Neutrophil (primary cell): ENCODE data around the gene IRF2BP1.

Experiments
- H3K27ac ChIP-seq: fragments of 200-600 bp; sonication (generic); 2 replicates; pipeline ENCODE4 v1.5.1; 2016; ENCODE audit warnings: mild to moderate bottlenecking, moderate library complexity
- H3K27me3 ChIP-seq: fragments of 200-600 bp; sonication (generic); 2 replicates; pipeline ENCODE4 v1.6.0; 2016; ENCODE audit warnings: mild to moderate bottlenecking
- H3K36me3 ChIP-seq: fragments of 200-600 bp; sonication (generic); 2 replicates; pipeline ENCODE4 v1.5.1; 2017
- H3K4me1 ChIP-seq, 2 experiments: fragments of 200-600 bp in 1 of 2; sonication (generic) in 1 of 2; 1 replicate in 1 of 2; 2 replicates in 1 of 2; pipeline versions ENCODE4 v1.5.1 to v1.6.1; 2013 to 2016; ENCODE audit warnings: low read depth in 1 of 2, low read length in 1 of 2, mild to moderate bottlenecking in 1 of 2, moderate library complexity in 1 of 2; ENCODE audit not compliant: control insufficient read depth in 1 of 2, insufficient read depth in 1 of 2
- H3K4me3 ChIP-seq, 2 experiments: fragments of 200-600 bp in 1 of 2; sonication (generic) in 1 of 2; 1 replicate in 1 of 2; 2 replicates in 1 of 2; pipeline ENCODE4 v1.5.1; 2013 to 2016; ENCODE audit warnings: low read depth in 1 of 2, low read length in 1 of 2, mild to moderate bottlenecking in 1 of 2, moderate library complexity in 1 of 2
- H3K9me3 ChIP-seq: fragments of 200-600 bp; sonication (generic); 2 replicates; pipeline ENCODE4 v1.5.1; 2016
- TF ChIP-seq, protein P1 (sequence below): fragments of 200-600 bp; sonication (generic); IDR thresholded peaks from 2 replicates; pipeline ENCODE4 v1.5.1; 2016; ENCODE audit warnings: antibody characterized with exemption

Gene IRF2BP1

DNA sequence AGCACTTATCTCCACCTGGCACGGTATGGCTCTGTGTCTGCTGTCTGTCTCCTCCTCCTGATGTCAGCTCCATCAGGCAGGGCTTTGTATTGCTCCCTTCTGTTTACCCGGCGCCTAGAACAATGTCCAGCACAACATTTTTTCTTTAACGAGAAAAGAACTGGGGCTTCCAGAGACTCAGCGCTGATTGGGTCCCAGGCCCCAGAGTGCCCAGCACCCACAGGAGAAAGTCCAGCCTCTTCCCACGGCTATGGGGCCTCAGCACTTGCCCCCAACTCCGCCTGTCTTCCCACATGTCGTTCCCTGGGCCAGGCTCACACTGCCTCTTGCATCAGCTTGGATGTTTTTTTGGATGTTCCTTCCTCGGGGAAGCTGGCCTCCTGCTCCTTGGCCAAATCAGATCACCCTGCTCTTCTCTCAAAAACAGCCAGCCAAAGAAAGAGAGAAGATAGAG lies 9.6 kb upstream of the IRF2BP1 start:
- Histone ChIP-seq H3K27ac (no peak overlapping the region), H3K27me3 (no peaks in the 10 kb centered on the region), H3K4me3 (no peak overlapping the region), H3K36me3 (peaks cover 43% of the 10 kb centered on the region), H3K4me1 (no peaks in the 10 kb centered on the region), H3K9me3 (no peaks in the 10 kb centered on the region)
- TF ChIP-seq, protein P1, sequence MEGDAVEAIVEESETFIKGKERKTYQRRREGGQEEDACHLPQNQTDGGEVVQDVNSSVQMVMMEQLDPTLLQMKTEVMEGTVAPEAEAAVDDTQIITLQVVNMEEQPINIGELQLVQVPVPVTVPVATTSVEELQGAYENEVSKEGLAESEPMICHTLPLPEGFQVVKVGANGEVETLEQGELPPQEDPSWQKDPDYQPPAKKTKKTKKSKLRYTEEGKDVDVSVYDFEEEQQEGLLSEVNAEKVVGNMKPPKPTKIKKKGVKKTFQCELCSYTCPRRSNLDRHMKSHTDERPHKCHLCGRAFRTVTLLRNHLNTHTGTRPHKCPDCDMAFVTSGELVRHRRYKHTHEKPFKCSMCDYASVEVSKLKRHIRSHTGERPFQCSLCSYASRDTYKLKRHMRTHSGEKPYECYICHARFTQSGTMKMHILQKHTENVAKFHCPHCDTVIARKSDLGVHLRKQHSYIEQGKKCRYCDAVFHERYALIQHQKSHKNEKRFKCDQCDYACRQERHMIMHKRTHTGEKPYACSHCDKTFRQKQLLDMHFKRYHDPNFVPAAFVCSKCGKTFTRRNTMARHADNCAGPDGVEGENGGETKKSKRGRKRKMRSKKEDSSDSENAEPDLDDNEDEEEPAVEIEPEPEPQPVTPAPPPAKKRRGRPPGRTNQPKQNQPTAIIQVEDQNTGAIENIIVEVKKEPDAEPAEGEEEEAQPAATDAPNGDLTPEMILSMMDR, result no peak

DNA sequence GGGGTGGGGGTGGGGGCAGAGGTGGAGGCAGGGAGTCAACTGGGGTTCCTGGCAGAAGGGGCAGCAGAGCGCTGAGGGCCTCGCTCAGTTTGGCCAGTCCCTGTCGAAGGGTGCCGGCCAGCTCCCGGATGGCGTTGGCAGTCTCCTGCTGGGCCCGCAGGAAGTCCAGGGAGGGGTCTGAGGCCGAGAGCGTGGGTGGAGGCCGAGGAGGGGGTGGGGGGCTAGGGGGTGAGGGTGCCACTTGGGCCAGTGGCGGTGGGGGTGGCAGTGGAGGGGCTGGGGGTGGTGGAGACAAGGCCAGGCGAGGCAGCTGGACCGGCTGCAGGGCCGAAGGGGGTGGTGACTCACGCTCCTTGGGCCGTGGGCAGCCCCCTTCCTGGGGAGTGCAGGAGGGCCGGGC lies 4.9 kb upstream of the IRF2BP1 start:
- Histone ChIP-seq H3K4me3 (no peak overlapping the region), H3K36me3 (peaks cover 26% of the 10 kb centered on the region), H3K9me3 (no peaks in the 10 kb centered on the region), H3K27ac (no peak overlapping the region), H3K27me3 (no peaks in the 10 kb centered on the region), H3K4me1 (peaks cover 5 to 10% of the 10 kb centered on the region in 2 experiments)
- TF ChIP-seq, protein P1, result no peak

DNA sequence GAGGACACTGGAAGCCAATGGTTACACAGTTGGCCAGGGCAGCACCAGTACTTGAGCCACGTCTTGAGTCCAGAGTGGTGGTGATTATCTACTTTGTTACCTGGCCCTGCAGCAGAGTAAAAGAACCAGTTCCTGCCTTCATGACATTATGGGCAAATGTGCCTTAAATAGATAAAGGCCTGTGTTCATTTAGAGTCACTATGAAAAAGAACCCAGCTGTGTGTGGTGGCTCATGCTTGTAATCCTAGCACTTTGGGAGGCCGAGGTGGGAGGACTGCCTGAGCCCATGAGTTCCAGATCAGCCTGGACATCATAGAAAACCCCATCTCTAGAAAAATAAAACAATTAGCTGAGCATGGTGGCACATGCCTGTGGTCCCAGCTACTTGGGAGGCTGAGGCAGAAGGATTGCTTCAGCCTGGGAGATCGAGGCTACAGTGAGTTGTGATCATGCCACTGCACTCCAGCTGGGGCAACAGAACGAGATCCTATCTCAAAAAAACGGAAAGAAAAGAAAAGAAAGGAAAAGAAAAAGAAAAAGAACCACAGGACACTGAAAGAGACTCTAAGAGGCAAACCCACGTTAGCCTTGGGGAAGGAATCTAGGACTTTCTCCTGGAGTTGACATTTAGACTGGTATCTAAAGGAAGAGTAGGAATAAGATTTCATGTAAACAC lies 3.4 kb upstream of the IRF2BP1 start:
- Histone ChIP-seq H3K4me1 (peaks cover 15 to 24% of the 10 kb centered on the region in 2 experiments), H3K9me3 (no peaks in the 10 kb centered on the region), H3K27ac (no peak overlapping the region), H3K27me3 (no peaks in the 10 kb centered on the region), H3K36me3 (peaks cover 15% of the 10 kb centered on the region), H3K4me3 (no peak overlapping the region)
- TF ChIP-seq, protein P1, result no peak

DNA sequence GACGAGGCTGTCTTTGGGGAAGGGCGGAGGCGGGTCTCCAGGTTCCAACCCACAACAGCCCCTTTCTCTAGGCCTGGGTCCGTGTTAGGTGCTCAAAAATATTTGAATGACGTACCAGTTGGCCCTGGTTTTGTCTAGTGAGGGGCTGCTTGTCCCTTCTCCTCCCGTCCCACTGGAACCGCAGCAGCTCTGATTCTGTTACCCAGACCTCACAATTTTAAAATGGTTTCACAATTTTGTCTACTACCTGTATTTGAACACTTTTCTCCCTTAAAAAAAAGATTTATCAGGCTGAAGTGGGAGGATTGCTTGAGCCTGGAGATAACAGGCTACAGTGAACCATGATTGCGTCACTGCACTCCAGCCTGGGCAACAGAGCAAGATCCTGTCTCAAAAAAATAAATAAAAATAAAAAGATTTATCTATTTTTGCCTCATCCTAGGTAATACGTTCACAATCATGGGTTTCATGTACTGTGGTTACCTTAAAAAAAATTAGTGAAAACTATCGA lies 1.3 kb upstream of the IRF2BP1 start:
- Histone ChIP-seq H3K4me3 (peak overlapping the region; percentile 76 to 83), H3K9me3 (no peaks in the 10 kb centered on the region), H3K27me3 (peaks cover 11% of the 10 kb centered on the region), H3K4me1 (peaks cover 26 to 42% of the 10 kb centered on the region in 2 experiments), H3K36me3 (peaks cover 18% of the 10 kb centered on the region), H3K27ac (peak overlapping the region; percentile 90)
- TF ChIP-seq, protein P1, result no peak

DNA sequence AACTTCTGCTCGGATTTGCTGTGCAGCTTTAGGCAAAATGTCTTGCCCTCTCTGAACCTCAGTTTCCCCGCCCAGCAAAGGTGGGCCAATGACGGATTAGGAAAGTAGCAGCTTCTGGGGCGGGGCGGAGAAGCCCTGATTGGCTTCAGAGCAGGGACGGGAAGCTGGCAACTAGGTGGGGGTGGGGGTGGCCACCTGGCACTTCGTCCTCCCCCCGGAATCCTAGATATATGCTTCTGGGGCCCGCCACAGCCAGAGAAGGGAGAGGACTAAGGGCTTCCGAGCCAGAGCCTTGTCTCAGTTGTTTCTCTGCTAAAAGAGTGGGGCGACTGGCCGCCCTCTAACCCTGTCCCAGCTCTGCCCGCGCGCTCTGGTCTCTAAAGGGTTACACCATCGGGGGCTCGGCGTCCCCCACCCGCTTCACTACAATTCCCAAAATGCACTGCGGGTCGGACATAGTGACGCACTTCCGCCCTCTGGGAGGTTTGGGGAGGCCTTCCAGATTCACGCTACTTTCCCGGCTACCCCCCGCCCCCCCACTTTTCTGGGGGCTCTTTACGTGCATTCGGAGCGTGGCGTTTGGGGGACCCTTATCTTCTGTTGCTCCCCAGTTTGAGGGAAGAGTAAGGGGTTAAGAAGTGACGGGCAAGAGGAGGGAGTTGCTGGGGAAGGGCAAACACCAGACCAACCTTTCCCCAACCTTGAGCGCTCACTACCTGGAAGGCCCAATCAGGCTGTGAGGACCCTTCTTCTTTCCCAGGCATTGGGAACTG lies 672 bp upstream of the IRF2BP1 start:
- Histone ChIP-seq H3K4me1 (peaks cover 26 to 42% of the 10 kb centered on the region in 2 experiments), H3K27ac (peak overlapping the region; percentile 90), H3K27me3 (peaks cover 16% of the 10 kb centered on the region), H3K9me3 (no peaks in the 10 kb centered on the region), H3K4me3 (peak overlapping the region; percentile 76 to 83), H3K36me3 (peaks cover 18% of the 10 kb centered on the region)
- TF ChIP-seq, protein P1, result no peak
